DLD1 (cell line): Measurements from ENCODE around the gene OR1J2.

Experiments used
- in situ Hi-C: cut with HindIII; loops from 2 replicates; pipeline ENCODE4 v1.10.0; 2017; ENCODE audit warnings: low sequenced_read_pairs

The OR1J2 gene

GRCh38 chr9:122546196-122546595 is 35.6 kb downstream of the OR1J2 start:
- in situ Hi-C loops: no loop called here

GRCh38 chr9:122551371-122551770 is 40.8 kb downstream of the OR1J2 start:
- in situ Hi-C loops: no loop called here

DNA sequence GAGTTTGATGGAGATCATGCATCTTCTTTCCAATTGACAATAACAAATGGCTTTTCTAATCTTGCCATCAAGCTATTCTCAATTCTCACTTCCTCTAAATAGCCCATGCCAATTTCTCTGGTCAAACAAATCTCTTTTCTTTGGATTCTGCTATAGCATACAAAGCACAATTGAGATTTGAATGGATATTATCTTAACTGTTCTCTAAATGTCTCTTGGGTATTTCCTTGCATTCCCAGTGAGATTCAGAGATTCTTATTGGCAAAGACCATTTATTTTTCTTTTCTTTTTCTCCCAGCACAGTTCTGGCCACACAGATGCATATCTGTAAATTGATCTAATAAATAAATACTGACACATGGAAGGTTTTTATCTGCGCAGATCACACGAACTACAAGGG is 42.2 kb downstream of the OR1J2 start, which contains the start of gene OR1N2:
Gene OR1N2 (plus strand): TSS at position 301 of the 400 bp plus-strand sequence. CDS start 100 bp downstream, outside the sequence.
- in situ Hi-C loops: no loop called here
